GM21526 (cell line): Measurements from ENCODE around the gene GAS5.
"Not testable (repeated sequence)": the region's sequence is repeated elsewhere in the genome, so short reads cannot be mapped to it uniquely, and the experiment has no call there.

ENCODE experiments used
- ATAC-seq: cut with Tn5 transposase; IDR thresholded peaks from one replicate; pipeline ENCODE4 v1.9.1; 2021; ENCODE audit warnings: moderate library complexity; ENCODE audit not compliant: unreplicated experiment, low FRiP score

Gene GAS5

GRCh38 chr1:173870252-173871075 lies 2.7 kb upstream of the GAS5 start:
- no peak for ATAC-seq

GRCh38 chr1:173869021-173869359 lies 1.2 kb upstream of the GAS5 start:
- ATAC-seq: no peak

- peak; percentile 51 for ATAC-seq
Measured at GRCh38 chr1:173868266-173869020, 654 bp upstream of the GAS5 start, which contains the start of gene ZBTB37. Gene ZBTB37, plus strand, starts transcription at chr1:173868380. Its CDS starts 1,846 bp downstream, at chr1:173870226.

- no peak for ATAC-seq
Measured at GRCh38 chr1:173867141-173867752, 542 bp downstream of the GAS5 start.

GRCh38 chr1:173866413-173867115 lies 1.2 kb downstream of the GAS5 start:
- ATAC-seq: no peak

GRCh38 chr1:173865468-173866164 lies 2.2 kb downstream of the GAS5 start:
- no peak for ATAC-seq

- no peak for ATAC-seq
Measured at GRCh38 chr1:173864179-173864867, 3.5 kb downstream of the GAS5 start.

GRCh38 chr1:173863224-173864161 lies 4.3 kb downstream of the GAS5 start:
- ATAC-seq: no peak

GRCh38 chr1:173862769-173863223 lies 5.0 kb downstream of the GAS5 start:
- no peak for ATAC-seq

GRCh38 chr1:173862146-173862768 lies 5.5 kb downstream of the GAS5 start:
- ATAC-seq: not testable (repeated sequence)

GRCh38 chr1:173861731-173862145 lies 6.1 kb downstream of the GAS5 start:
- ATAC-seq: no peak

GRCh38 chr1:173860065-173860464 lies 7.7 kb downstream of the GAS5 start:
- ATAC-seq: no peak

GRCh38 chr1:173859547-173859946 lies 8.2 kb downstream of the GAS5 start:
- not testable (repeated sequence) for ATAC-seq

GRCh38 chr1:173857363-173857917 lies 10.3 kb downstream of the GAS5 start:
- ATAC-seq: no peak

- no peak for ATAC-seq
Measured at GRCh38 chr1:173856903-173857302, 10.9 kb downstream of the GAS5 start.

- no peak for ATAC-seq
Measured at GRCh38 chr1:173856014-173856413, 11.8 kb downstream of the GAS5 start.

GRCh38 chr1:173853074-173853473 lies 14.7 kb downstream of the GAS5 start:
- no peak for ATAC-seq

GRCh38 chr1:173852105-173852504 lies 15.7 kb downstream of the GAS5 start:
- no peak for ATAC-seq
